Astrocyte of the cerebellum (primary cell): Measurements from ENCODE around the gene PRR13.
"Not testable (repeated sequence)": the region's sequence is repeated elsewhere in the genome, so short reads cannot be mapped to it uniquely, and the experiment has no call there.

ENCODE experiments used
- DNase-seq: peaks from one replicate; pipeline ENCODE4 v3.0.0-alpha.2; 2011; ENCODE audit warnings: low read depth
- H3K4me3 ChIP-seq: 2 replicates; pipeline ENCODE4 v1.5.1; 2011; ENCODE audit warnings: mild to moderate bottlenecking, low read depth, low read length, moderate library complexity
- CTCF ChIP-seq: IDR thresholded peaks from 2 replicates; pipeline ENCODE4 v1.5.1; 2012; ENCODE audit warnings: low read length, low read depth, moderate library complexity, mild to moderate bottlenecking; ENCODE audit errors: missing control alignments
- in situ Hi-C: cut with HindIII; loops from 2 replicates; pipeline ENCODE4 v1.10.0; 2017; ENCODE audit warnings: low sequenced_read_pairs

PRR13 gene

GRCh38 chr12:53418221-53418620 is 23.3 kb upstream of the PRR13 start:
- DNase-seq, result no peak
- in situ Hi-C loops, result no loop called here
- H3K4me3 ChIP-seq, result no peak overlapping the region
- no peak for TF ChIP-seq CTCF

GRCh38 chr12:53419756-53420155 is 21.8 kb upstream of the PRR13 start:
- in situ Hi-C loops, result loop anchor here (5.0 kb wide), 1 partner anchor 72 kb away; no protein-coding TSS in a partner anchor
- DNase-seq, result no peak
- TF ChIP-seq CTCF, result no peak
- no peak overlapping the region for H3K4me3 ChIP-seq

- DNase-seq, H3K4me3 ChIP-seq: not testable (repeated sequence)
- in situ Hi-C loops, result loop anchor here (5.0 kb wide), 1 partner anchor 75 kb away; no protein-coding TSS in a partner anchor
Measured at GRCh38 chr12:53422247-53422646, 19.3 kb upstream of the PRR13 start.

GRCh38 chr12:53423597-53423996 is 17.9 kb upstream of the PRR13 start, which contains the start of gene AMHR2:
AMHR2 (plus strand) TSS chr12:53423855; CDS start chr12:53423935, 80 bp downstream.
- no peak for DNase-seq
- in situ Hi-C loops, result loop anchor here (5.0 kb wide), 1 partner anchor 76 kb away; no protein-coding TSS in a partner anchor
- TF ChIP-seq CTCF, result no peak
- no peak within 1 kb of the TSS for H3K4me3 ChIP-seq

GRCh38 chr12:53424626-53425514 is 16.7 kb upstream of the PRR13 start:
- in situ Hi-C loops, result loop anchor here (5.0 kb wide), 1 partner anchor 78 kb away; no protein-coding TSS in a partner anchor
- no peak for DNase-seq
- H3K4me3 ChIP-seq, result no peak overlapping the region
- no peak for TF ChIP-seq CTCF

- H3K4me3 ChIP-seq, result no peak overlapping the region
- DNase-seq, result no peak
- no peak for TF ChIP-seq CTCF
- in situ Hi-C loops, result no loop called here
Measured at GRCh38 chr12:53425515-53426150, 15.9 kb upstream of the PRR13 start.
